Lower leg skin (tissue), 4 donors: ENCODE results near the gene ETNK1. TPM values are rescaled to one million over a fixed set of nuclear protein-coding genes. Genes with fewer than 3 reads are reported as not detected.

Source experiments
- DNase-seq, 2 donors: peaks; one replicate each; pipeline ENCODE4 v3.0.0-alpha.2; 2019; ENCODE audit warnings: low spot score in 2 of 2
- H3K4me3 ChIP-seq: fragments of 200-600 bp; sonication (generic); 2 replicates; pipeline ENCODE4 v1.5.1; 2017; ENCODE audit warnings: mild to moderate bottlenecking, low read depth; ENCODE audit not compliant: poor library complexity, severe bottlenecking
- POLR2A ChIP-seq, 2 donors: fragments of 450-650 bp; IDR thresholded peaks; one replicate each; pipeline ENCODE4 v1.6.1; 2016 to 2017; ENCODE audit warnings: antibody characterized with exemption in 2 of 2, mild to moderate bottlenecking in 1 of 2, moderate library complexity in 1 of 2
- WGBS, 2 donors: methylation state at CpG; one replicate each; pipeline ENCODE4 v1.1.5; 2018; 5-methylcytosine and 5-hydroxymethylcytosine counted together
- intact Hi-C: fragments of 100-400 bp; cut with DNase I; formaldehyde crosslinking; loops from one replicate; pipeline ENCODE4 v1.15.0; 2023; ENCODE audit warnings: low total_unique reads
- total RNA-seq, 4 donors: library from RNA; depleted of rRNA; stranded (reverse); fragments of >200 nt; gene quantifications; one replicate each; pipeline ENCODE4 v1.1.0, GENCODE V29; 2016

Gene ETNK1
- total RNA-seq, 4 donors from 2014 or later = 21.1 to 35.1 (median 23.4) TPM

DNA sequence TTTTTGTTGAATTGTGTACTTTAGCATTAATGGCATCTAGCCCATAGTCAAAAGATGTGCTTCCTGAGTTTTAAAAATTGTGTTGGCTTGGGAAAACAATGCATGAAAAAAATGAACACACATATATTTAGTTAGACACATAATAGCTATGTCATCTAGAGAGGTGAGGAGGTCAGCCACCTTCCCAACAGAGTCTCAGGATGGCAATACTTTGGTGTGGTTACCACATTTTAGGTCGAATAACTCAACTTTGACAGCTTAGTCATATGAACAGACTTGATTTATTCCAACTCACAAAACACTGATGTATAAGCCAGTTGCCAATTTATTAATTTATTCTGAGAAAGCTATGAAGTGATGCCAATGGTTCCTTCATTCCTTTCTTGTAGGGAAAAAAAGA lies 114.0 kb downstream of the ETNK1 start:
- no peak for DNase-seq
- TF ChIP-seq POLR2A (IDR thresholded peaks at IDR 0.05) = no peak
- intact Hi-C loops = no loop called here
- no peak overlapping the region for H3K4me3 ChIP-seq
- 32 to 35% methylated on average over 1 of the region's 1 CpG for WGBS, 2 donors

Other genes starting within 250 kb of the ETNK1 start
- 10 to 100 TPM; 19.3 to 22.6 (median 19.9) TPM for gene C2CD5, start 80.6 kb upstream of the ETNK1 start, total RNA-seq